ENCODE results near the gene MAFF.
A peak's percentile ranks its signal among the peaks of the same experiment; 100 is the strongest.

Gene MAFF

GRCh38 chr22:38249803-38250642 is 48.2 kb downstream of the MAFF start:
- DNase-seq: no peak

- no peak for DNase-seq
These were observed 49.0 kb downstream of the MAFF start for GRCh38 chr22:38250643-38251340.

- DNase-seq: no peak
These were observed 49.5 kb downstream of the MAFF start for GRCh38 chr22:38251341-38251692.

GRCh38 chr22:38255697-38256096 is 53.9 kb downstream of the MAFF start:
- DNase-seq: no peak

- DNase-seq: no peak
These were observed 55.4 kb downstream of the MAFF start for GRCh38 chr22:38257181-38257580.

GRCh38 chr22:38257650-38258250 is 56.0 kb downstream of the MAFF start:
- DNase-seq: no peak

- no peak for DNase-seq
These were observed 57.1 kb downstream of the MAFF start for GRCh38 chr22:38258895-38259294.

- DNase-seq: peak in 2 of 4 experiments; percentile 15 to 43
These were observed 57.6 kb downstream of the MAFF start for GRCh38 chr22:38259370-38259769.

GRCh38 chr22:38260761-38261681 is 59.2 kb downstream of the MAFF start:
- peak; percentile 11 to 39 (median 32) for DNase-seq

GRCh38 chr22:38262051-38262795 is 60.4 kb downstream of the MAFF start:
- DNase-seq: peak; percentile 41 to 79 (median 54)

- no peak for DNase-seq
These were observed 62.6 kb downstream of the MAFF start for GRCh38 chr22:38264322-38264843.

Data from suppressor macrophage (primary cell).